C4-2B (cell line): ENCODE data around the gene NCKAP5.

Source experiments
- ZFX ChIP-seq: fragments of 450-650 bp; IDR thresholded peaks from 2 replicates; pipeline ENCODE4 v1.6.1; 2017
- TF ChIP-seq, protein P1 (sequence below): fragments of 450-650 bp; conservative IDR thresholded peaks from 2 replicates; pipeline ENCODE4 v1.5.1; 2017; ENCODE audit warnings: mild to moderate bottlenecking

DNA sequence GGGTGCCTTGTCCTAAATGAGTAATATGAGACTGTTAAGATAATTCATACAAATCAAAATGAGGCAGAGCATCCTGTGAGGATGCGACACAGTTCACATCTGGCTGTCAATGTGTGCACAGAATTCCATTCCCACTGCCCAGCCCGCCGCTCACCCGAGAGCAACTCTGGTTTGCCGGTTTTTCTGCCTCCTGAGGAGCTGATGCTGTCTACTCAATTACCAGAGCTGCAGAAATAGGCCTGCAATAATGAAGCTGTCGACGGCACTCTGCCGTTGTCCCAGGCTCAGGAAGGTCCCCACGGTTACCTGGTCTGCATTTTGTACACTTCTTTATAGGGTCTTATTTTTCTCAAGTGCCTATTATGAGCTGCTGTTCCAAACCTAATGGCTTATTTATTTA is 842.5 kb downstream of the NCKAP5 start:
- TF ChIP-seq, protein P1, sequence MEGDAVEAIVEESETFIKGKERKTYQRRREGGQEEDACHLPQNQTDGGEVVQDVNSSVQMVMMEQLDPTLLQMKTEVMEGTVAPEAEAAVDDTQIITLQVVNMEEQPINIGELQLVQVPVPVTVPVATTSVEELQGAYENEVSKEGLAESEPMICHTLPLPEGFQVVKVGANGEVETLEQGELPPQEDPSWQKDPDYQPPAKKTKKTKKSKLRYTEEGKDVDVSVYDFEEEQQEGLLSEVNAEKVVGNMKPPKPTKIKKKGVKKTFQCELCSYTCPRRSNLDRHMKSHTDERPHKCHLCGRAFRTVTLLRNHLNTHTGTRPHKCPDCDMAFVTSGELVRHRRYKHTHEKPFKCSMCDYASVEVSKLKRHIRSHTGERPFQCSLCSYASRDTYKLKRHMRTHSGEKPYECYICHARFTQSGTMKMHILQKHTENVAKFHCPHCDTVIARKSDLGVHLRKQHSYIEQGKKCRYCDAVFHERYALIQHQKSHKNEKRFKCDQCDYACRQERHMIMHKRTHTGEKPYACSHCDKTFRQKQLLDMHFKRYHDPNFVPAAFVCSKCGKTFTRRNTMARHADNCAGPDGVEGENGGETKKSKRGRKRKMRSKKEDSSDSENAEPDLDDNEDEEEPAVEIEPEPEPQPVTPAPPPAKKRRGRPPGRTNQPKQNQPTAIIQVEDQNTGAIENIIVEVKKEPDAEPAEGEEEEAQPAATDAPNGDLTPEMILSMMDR, result no peak
- no peak for TF ChIP-seq ZFX
